HG02840 (cell line): Measurements from ENCODE around the gene FLT3.
"Not testable (repeated sequence)": the region's sequence is repeated elsewhere in the genome, so short reads cannot be mapped to it uniquely, and the experiment has no call there.

Experiments
- ATAC-seq: cut with Tn5 transposase; IDR thresholded peaks from one replicate; pipeline ENCODE4 v1.9.1; 2021; ENCODE audit warnings: mild to moderate bottlenecking, moderate library complexity, moderate number of reproducible peaks; ENCODE audit not compliant: unreplicated experiment, low FRiP score

FLT3 gene

GRCh38 chr13:28010046-28010445 lies 90.3 kb downstream of the FLT3 start:
- ATAC-seq: no peak

DNA sequence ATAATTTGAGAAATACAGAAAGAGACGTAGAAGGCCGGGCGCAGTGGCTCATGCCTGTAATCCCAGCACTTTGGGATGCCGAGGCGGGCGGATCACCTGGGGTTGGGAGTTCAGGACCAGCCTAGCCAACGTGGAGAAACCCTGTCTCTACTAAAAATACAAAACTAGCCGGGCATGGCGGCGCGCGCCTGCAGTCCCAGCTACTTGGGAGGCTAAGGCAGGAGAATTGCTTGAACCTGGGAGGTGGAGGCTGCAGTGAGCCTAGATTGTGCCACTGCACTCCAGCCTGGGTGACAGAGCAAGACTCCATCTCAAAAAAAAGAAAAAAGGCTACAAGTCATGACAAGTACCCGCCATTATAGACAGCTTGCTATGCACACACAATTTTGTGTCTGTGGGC lies 95.4 kb downstream of the FLT3 start:
- not testable (repeated sequence) for ATAC-seq

DNA sequence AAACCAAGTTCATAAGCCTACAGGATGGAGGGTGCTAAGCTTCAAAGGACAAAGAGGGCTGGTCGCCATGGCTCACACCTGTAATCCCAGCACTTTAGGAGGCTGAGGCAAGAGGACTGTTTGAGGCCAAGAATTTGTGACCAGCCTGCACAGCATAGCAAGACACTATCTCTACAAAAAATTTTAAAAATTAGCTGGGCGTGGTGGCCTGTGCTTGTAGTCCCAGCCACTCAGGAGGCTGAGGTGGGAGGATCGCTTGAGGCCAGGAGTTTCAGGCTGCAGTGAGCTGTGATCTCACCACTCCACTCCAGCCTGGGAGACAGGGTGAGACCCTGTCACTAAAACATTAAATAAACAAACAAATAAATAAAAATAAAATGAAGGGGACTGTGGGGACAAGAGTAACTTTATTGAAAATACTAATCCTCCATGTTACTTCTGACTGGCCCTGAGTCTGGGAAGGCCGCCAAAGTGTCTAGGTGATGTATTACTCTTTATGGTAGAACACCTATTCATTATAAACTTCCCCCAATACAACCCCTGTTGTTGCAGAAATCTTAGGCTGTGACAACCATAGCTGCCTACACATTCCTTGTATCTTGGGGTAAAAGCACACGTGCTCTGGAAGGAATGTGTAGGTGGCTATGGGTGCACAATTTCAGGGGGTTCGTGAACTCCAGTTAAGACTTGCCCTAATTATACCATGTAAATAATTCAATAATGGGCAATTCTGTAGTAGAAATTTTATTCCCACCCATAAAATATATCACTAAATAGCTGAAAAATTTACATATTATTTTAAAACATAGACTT lies 97.3 kb downstream of the FLT3 start:
- no peak for ATAC-seq

- ATAC-seq: no peak
Measured at GRCh38 chr13:28001837-28002473, 98.4 kb downstream of the FLT3 start.

DNA sequence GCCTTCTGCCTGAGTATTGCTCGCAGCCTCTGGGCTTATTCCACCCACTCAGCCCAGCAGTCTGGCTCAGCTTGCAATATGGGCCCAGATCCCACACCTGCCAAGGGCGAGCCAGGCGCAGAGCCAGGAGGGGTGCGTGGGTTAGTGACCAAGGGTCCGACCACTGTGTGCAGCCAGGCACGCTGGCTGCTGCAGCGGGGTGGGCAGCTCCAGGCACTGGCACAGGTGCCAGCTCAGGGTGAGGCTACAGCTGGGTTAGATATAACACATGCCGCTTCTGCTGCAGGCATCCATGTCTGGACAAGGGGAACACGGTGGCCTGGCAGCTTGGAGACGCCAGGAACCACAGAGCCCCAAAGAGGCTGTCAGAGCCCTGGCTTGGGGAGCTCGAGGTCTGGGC lies 99.3 kb downstream of the FLT3 start:
- no peak for ATAC-seq

GRCh38 chr13:28000567-28000966 lies 99.8 kb downstream of the FLT3 start:
- ATAC-seq: no peak

DNA sequence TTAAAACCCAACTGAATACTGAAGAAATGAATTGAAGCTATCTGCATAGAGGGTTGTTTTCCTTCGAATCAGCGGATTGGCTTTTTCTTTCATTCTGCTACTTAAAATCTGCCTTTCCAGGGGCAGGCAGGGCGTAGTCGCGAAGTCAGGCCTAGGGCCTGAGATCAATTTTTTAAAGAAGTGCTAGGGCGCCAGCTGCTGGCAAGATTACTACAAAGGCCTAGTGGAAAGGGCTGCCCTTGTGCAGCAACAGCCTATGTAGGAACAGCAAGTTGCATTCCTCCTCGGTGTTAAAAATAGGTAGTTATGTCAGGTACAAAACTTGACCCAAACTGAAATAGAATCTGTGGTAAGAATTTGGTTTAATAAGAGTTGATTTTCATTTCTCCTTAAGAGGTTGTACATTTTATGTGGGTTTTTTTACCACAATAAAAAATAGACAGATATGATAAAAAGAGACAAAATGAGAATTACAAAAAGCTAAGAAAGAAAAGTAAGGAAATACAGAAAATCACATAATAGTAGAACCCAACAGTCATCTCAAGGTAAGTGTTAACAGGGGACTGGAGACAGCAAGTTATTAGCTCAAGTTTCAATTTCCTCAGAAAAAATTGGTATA lies 102.4 kb downstream of the FLT3 start:
- no peak for ATAC-seq

DNA sequence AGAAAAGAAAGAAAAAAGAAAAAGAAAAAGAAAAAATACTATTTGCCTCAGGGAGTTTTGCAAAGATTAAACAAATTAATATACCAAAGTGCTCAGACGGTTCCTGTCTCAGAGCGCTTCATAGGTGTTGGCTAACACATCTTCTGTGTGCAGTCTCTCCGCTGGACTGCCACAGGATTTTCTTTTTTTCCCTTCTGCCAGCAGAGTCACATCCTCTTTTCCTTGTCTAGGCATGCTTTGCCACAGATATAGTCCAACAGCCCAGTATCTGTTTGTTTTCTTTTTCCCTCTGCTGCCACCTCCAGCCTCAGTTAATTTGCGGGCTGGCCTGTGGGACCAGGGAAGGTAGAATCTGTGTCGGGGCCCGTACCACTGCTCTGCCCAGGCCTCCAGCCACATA lies 108.5 kb downstream of the FLT3 start:
- ATAC-seq: no peak

- ATAC-seq: no peak
Measured at GRCh38 chr13:27988520-27988919, 111.9 kb downstream of the FLT3 start, which contains the start of gene URAD. TSS of gene URAD (minus strand) at chr13:27988693. CDS start at chr13:27988637, 56 bp downstream.

GRCh38 chr13:27985600-27985999 lies 114.8 kb downstream of the FLT3 start:
- ATAC-seq: no peak

DNA sequence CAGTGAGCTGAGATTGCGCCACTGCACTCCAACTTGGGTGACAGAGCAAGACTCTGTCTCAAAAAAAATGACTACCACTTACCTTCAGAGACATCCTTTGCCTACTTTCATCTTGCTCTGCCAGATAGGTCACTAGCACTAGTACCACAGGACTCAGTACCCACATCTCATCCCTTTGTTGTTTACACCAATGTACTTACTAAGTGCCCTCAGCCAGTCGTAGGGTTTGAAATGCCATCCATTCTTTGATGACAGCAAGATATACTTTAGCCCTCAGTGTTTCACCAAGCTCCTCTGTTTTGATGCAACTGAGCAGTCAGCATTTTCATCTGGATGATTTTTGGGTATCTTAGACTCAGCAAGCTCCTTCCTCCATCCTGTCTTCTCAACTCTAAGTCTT lies 118.0 kb downstream of the FLT3 start:
- ATAC-seq: no peak

- ATAC-seq: no peak
Measured at GRCh38 chr13:27981006-27981708, 119.2 kb downstream of the FLT3 start.

GRCh38 chr13:27980280-27980998 lies 119.9 kb downstream of the FLT3 start:
- no peak for ATAC-seq

DNA sequence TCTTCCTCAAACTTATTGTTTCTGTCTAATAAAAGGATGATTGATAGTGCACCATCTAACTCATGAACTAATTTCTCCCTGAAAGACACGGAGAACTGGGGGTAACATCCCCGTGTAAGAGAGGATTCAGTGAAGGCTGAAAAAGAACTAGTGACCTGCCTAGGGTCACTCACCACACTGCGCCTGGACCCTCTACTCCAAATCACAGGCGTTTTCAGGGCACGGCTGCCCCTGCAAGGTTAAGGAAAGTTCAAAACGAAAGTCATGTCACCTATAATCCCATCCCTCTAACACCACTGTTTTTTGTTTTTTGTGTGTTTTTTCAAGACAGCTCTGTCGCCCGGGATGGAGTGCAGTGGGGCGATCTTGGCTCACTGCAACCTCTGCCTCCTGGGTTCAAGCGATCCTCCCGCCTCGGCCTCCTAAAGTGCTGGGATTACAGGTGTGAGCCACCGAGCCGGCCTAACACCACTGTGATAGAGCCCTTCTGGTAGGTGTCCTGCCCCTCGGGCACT lies 120.6 kb downstream of the FLT3 start:
- no peak for ATAC-seq

- no peak for ATAC-seq
Measured at GRCh38 chr13:27979001-27979643, 121.3 kb downstream of the FLT3 start.

GRCh38 chr13:27978301-27978968 lies 121.9 kb downstream of the FLT3 start:
- ATAC-seq: no peak

- no peak for ATAC-seq
Measured at GRCh38 chr13:27977476-27978300, 122.7 kb downstream of the FLT3 start.
